Measurements from ENCODE around the gene SLC16A6.

DNA sequence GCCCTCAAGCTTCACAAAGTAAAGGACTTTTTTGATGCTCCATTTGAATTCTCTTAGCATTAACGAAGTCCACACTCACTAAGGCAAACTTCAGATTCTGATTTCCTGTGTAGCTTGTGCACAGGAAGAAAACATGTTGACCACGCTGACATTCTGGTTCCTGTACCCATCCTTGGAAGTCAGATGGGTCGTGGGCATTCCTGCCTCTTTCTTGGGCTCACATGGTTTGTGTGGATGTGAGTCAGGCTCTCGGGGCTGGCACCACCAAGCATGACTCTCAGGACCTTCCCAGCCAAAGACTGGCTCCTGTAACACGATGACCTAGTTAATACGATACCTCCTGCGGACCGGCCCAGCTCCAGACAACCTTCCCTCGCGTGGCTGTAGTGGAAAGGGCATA, 33.2 kb upstream of the SLC16A6 start:
- TF ChIP-seq CTCF (optimal IDR thresholded peaks at IDR 0.05 in 1 of 3, IDR thresholded peaks at IDR 0.05 in 1 of 3, conservative IDR thresholded peaks at IDR 0.05 in 1 of 3; ENCODE audit: extremely low read depth in 1 of 3, insufficient read depth in 2 of 3, low read length in 3 of 3) (no peak), EZH2 (IDR thresholded peaks at IDR 0.05; ENCODE audit: low read length) (no peak)

Measured in keratinocyte (primary cell).